ENCODE data around the gene PPM1F.

DNA sequence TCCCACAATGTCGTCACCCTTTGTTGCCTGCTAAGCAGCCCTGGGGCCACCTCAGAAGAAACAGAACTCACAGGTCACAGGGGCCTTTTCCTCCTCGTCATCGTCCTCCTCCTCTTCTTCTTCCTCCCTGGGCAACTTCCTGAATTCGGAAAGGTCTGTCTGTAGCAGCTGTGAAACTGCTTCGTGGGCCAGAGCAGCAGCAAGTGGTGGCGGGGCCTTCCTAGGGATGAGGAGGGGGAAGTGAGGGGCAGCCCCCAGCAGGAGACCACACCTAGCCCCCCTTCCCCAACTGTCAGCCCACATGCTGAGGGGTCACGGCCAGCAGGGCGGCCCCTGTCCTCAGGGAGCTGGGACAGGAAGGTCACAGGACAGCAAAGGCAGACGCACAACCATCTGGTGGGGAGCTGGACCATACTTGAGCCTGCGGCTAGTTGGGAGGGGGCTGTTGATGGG, 13.2 kb downstream of the PPM1F start:
- no peak for TF ChIP-seq EZH2 (IDR thresholded peaks at IDR 0.05; ENCODE audit: insufficient read depth, poor library complexity, severe bottlenecking)
- TF ChIP-seq EZH2phosphoT487 (IDR thresholded peaks at IDR 0.05; ENCODE audit: insufficient read depth, low read depth) = no peak
